Measurements from ENCODE around the gene LBHD2.

DNA sequence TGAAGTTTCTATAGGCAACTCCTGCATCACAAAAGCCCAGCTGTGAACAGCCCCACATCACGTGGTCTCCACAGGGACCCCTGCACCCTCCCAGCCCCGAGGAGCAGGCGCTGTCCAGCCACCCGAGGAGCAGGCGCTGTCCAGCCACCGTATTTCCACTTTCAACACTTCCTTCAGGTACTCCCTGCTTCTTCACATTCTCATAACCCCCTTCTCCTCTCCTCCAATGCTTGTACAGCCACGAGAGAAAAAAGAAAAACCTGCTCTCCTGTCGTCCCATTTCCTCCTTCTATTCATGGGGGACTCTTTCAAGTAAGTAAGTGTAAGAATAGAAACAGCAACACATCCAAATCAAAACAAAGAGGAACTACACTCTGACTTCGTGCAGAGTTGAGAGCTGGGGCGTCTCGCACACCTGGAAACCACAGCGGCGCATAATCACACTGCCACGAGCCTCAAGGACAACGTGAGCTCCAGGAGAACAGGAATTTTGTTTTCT, 38.6 kb upstream of the LBHD2 start:
- TF ChIP-seq, protein P1, sequence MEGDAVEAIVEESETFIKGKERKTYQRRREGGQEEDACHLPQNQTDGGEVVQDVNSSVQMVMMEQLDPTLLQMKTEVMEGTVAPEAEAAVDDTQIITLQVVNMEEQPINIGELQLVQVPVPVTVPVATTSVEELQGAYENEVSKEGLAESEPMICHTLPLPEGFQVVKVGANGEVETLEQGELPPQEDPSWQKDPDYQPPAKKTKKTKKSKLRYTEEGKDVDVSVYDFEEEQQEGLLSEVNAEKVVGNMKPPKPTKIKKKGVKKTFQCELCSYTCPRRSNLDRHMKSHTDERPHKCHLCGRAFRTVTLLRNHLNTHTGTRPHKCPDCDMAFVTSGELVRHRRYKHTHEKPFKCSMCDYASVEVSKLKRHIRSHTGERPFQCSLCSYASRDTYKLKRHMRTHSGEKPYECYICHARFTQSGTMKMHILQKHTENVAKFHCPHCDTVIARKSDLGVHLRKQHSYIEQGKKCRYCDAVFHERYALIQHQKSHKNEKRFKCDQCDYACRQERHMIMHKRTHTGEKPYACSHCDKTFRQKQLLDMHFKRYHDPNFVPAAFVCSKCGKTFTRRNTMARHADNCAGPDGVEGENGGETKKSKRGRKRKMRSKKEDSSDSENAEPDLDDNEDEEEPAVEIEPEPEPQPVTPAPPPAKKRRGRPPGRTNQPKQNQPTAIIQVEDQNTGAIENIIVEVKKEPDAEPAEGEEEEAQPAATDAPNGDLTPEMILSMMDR (conservative IDR thresholded peaks at IDR 0.05; ENCODE audit: low read length): no peak
- TF ChIP-seq EZH2phosphoT487 (IDR thresholded peaks at IDR 0.05; ENCODE audit: borderline replicate concordance, low read depth, low read length): no peak

All from OCI-LY7 (cell line).